ENCODE results near the gene OGG1. TPM values are rescaled to one million over a fixed set of nuclear protein-coding genes. Genes with fewer than 3 reads are reported as not detected.

The OGG1 gene
- total and polyA plus RNA-seq, 9 of the 15 experiments (the other 6 are each of a cell fraction or from before 2014, with no cell fraction given) = 6.6 to 33.0 (median 24.4) TPM

GRCh38 chr3:9791790-9792404 lies 42.1 kb downstream of the OGG1 start:
- no peak for ATAC-seq
- WGBS (ENCODE audit: insufficient coverage, low coverage, missing lambda C conversion rate) = 11% methylated on average over 13 of the region's 14 CpGs
- peaks cover 61% of the 10 kb centered on the region for H3K79me2 ChIP-seq (ENCODE audit: control insufficient read depth, insufficient read depth, low read length)
- DNase-seq (ENCODE audit: extremely low read depth in 1 of 4, low spot score in 3 of 4) = no peak
- peaks cover 22% of the 10 kb centered on the region in 2 experiments; a peak in 4 of 5 replicates for H3K4me1 ChIP-seq (replicated peaks in 1 of 2; ENCODE audit: control insufficient read depth in 2 of 2, insufficient read depth in 2 of 2, low read length in 2 of 2)
- peak overlapping the region; percentile 99 for H3K4me3 ChIP-seq
- H3K9me1 ChIP-seq (ENCODE audit: control insufficient read depth, insufficient read depth, low read length) = peaks cover 3% of the 10 kb centered on the region
- peak; percentile 29 for FAIRE-seq
- BruUV-seq (replicated peaks) = TSS peak; percentile 76
- no peaks in the 10 kb centered on the region for H3K9me3 ChIP-seq (replicated peaks; ENCODE audit: control insufficient read depth, insufficient read depth, low read depth, low read length)
- H4K20me1 ChIP-seq (replicated peaks; ENCODE audit: control insufficient read depth, insufficient read depth, low read length) = peaks cover 3% of the 10 kb centered on the region; the same call in 1 of the 2 replicates
- no peaks in the 10 kb centered on the region for H3K27me3 ChIP-seq (ENCODE audit: control insufficient read depth in 2 of 2, insufficient read depth in 2 of 2, low read length in 2 of 2)
- ChIA-PET CTCF (ENCODE audit: low intra/inter-chr PET ratio) (interaction anchor here (0.7 kb wide), 1 partner anchor 249 kb away, joined by 3 read pairs; no protein-coding TSS in a partner anchor), POLR2A (interaction anchor here (0.7 to 2.9 kb wide), 10 partner anchors 10 to 395 kb away, joined by 3 to 49 read pairs (median 4); partner anchors contain the start of gene RPUSD3)
- intact Hi-C loops (cut with micrococcal nuclease) (loop anchor here (1.0 to 10.0 kb wide), 3 partner anchors 42 to 287 kb away; no protein-coding TSS in a partner anchor), in situ Hi-C loops (cut with MboI) (no loop called here)
- H3K9ac ChIP-seq (ENCODE audit: insufficient read depth in 1 of 2, low read depth in 2 of 2, low read length in 2 of 2) = peak overlapping the region; percentile 94 to 100
- peak overlapping the region; percentile 100 for H3K4me2 ChIP-seq (ENCODE audit: insufficient read depth, low read length)
- peak overlapping the region; percentile 97; the same call in 1 of the 2 replicates for H2AFZ ChIP-seq (ENCODE audit: low read depth, low read length)
- H3K36me3 ChIP-seq (ENCODE audit: control insufficient read depth, insufficient read depth, low read length) = peaks cover 74% of the 10 kb centered on the region
- H3K27ac ChIP-seq (ENCODE audit: extremely low read depth, low read depth, low read length) = peak overlapping the region; percentile 100
- TF ChIP-seq RAD21 (CRISPR knock-in tag; conservative IDR thresholded peaks at IDR 0.05 in 1 of 2, IDR thresholded peaks at IDR 0.05 in 1 of 2) = peak in 1 of 2 experiments; percentile 9; a peak in 2 of 4 replicates
- TF ChIP-seq RBFOX2 (IDR thresholded peaks at IDR 0.05; ENCODE audit: low read depth, low read length) = no peak
- 0 out of 2 replicates have a peak, but pooled peaks have one; percentile 24 for TF ChIP-seq FOXM1 (IDR thresholded peaks at IDR 0.05; ENCODE audit: low read depth)
- TF ChIP-seq FOXM1 (CRISPR knock-in tag; IDR thresholded peaks at IDR 0.05; ENCODE audit: low read depth) = no peak
- peak; percentile 29 for TF ChIP-seq HDAC3 (IDR thresholded peaks at IDR 0.05; ENCODE audit: borderline replicate concordance, partially characterized antibody)
- peak; percentile 81; the same call in 1 of the 2 replicates for TF ChIP-seq CBX1 (IDR thresholded peaks at IDR 0.05; ENCODE audit: low read depth)
- TF ChIP-seq ZHX1 (conservative IDR thresholded peaks at IDR 0.05; ENCODE audit: low read length) = no peak
- TF ChIP-seq KLF10 (CRISPR knock-in tag; IDR thresholded peaks at IDR 0.05) = peak; percentile 17; the same call in 1 of the 2 replicates
- no peak for TF ChIP-seq ZNF79 (CRISPR knock-in tag; IDR thresholded peaks at IDR 0.05; ENCODE audit: low read depth)
- peak; percentile 95 for TF ChIP-seq ESRRA (IDR thresholded peaks at IDR 0.05; ENCODE audit: borderline replicate concordance, low read depth)
- TF ChIP-seq LEF1 (IDR thresholded peaks at IDR 0.05) = peak; percentile 58
- TF ChIP-seq NBN (IDR thresholded peaks at IDR 0.05; ENCODE audit: low read depth) = 0 out of 2 replicates have a peak, but pooled peaks have one; percentile 25
- no peak for TF ChIP-seq BCLAF1 (IDR thresholded peaks at IDR 0.05; ENCODE audit: borderline replicate concordance in 1 of 2, control insufficient read depth in 1 of 2, low read depth in 2 of 2, low read length in 1 of 2)
- TF ChIP-seq MTA2 (IDR thresholded peaks at IDR 0.05; ENCODE audit: low read depth) = no peak
- 0 out of 2 replicates have a peak, but pooled peaks have one; percentile 34 for TF ChIP-seq ZBTB1 (CRISPR knock-in tag; IDR thresholded peaks at IDR 0.05; ENCODE audit: borderline replicate concordance, low read depth)
- TF ChIP-seq ZFP1 (CRISPR knock-in tag; IDR thresholded peaks at IDR 0.05) = no peak
- TF ChIP-seq POLR2A (conservative IDR thresholded peaks at IDR 0.05) = peak; percentile 66; the same call in 1 of the 2 replicates
